Measurements from ENCODE around the gene SENP3.
"Not testable (repeated sequence)": the region's sequence is repeated elsewhere in the genome, so short reads cannot be mapped to it uniquely, and the experiment has no call there.

The SENP3 gene

GRCh38 chr17:7597561-7597960 is 35.8 kb downstream of the SENP3 start:
- not testable (repeated sequence) for DNase-seq (ENCODE audit: low spot score)

- no peak for DNase-seq (ENCODE audit: low spot score)
Observed at GRCh38 chr17:7606280-7606679, 44.6 kb downstream of the SENP3 start.

GRCh38 chr17:7610641-7611040 is 48.9 kb downstream of the SENP3 start:
- DNase-seq (ENCODE audit: low spot score), result no peak

GRCh38 chr17:7611635-7612293 is 50.0 kb downstream of the SENP3 start:
- no peak for DNase-seq (ENCODE audit: low spot score)

GRCh38 chr17:7612294-7612640 is 50.5 kb downstream of the SENP3 start:
- no peak for DNase-seq (ENCODE audit: low spot score)

GRCh38 chr17:7613769-7614424 is 52.2 kb downstream of the SENP3 start:
- DNase-seq (ENCODE audit: low spot score), result peak; percentile 35

GRCh38 chr17:7614425-7615264 is 52.9 kb downstream of the SENP3 start, which contains the start of gene FXR2:
FXR2 (minus strand) TSS chr17:7614897; CDS start chr17:7614532, 365 bp downstream.
- peak; percentile 100 for DNase-seq (ENCODE audit: low spot score)

GRCh38 chr17:7615265-7615747 is 53.6 kb downstream of the SENP3 start:
- DNase-seq (ENCODE audit: low spot score), result no peak

- no peak for DNase-seq (ENCODE audit: low spot score)
Observed at GRCh38 chr17:7618608-7619007, 56.9 kb downstream of the SENP3 start.

- DNase-seq (ENCODE audit: low spot score), result no peak
Observed at GRCh38 chr17:7620835-7621234, 59.1 kb downstream of the SENP3 start.
